NB4 (cell line): Measurements from ENCODE around the gene DAB1.

ENCODE experiments used
- CTCF ChIP-seq: IDR thresholded peaks from one replicate; pipeline ENCODE4 v1.5.1; 2012; ENCODE audit warnings: low read depth, low read length
- MAX ChIP-seq: IDR thresholded peaks from 2 replicates; pipeline ENCODE4 v1.6.1; 2011; ENCODE audit warnings: low read depth, low read length
- POLR2A ChIP-seq: IDR thresholded peaks from 2 replicates; pipeline ENCODE4 v1.6.1; 2011; ENCODE audit warnings: mild to moderate bottlenecking; ENCODE audit not compliant: insufficient read length; ENCODE audit errors: extremely low read depth

GRCh38 chr1:57309630-57310029 lies 114.2 kb downstream of the DAB1 start:
- no peak for TF ChIP-seq MAX
- no peak for TF ChIP-seq CTCF
- no peak for TF ChIP-seq POLR2A
